OCI-LY1 (cell line): ENCODE measurements around the gene EIF4EBP2.

ENCODE experiments used
- H2AFZ ChIP-seq: fragments of 200-600 bp; sonication (generic), shearing (Covaris generic); 2 replicates; pipeline ENCODE4 v1.6.0; 2014; ENCODE audit warnings: antibody characterized with exemption, mild to moderate bottlenecking, low read length
- H3F3A ChIP-seq: fragments of 200-600 bp; sonication (generic), shearing (Covaris generic); 2 replicates; pipeline ENCODE4 v1.6.0; 2014; ENCODE audit warnings: mild to moderate bottlenecking, antibody characterized with exemption, low read length, moderate library complexity; ENCODE audit not compliant: insufficient read depth
- H3K27ac ChIP-seq: fragments of 200-600 bp; sonication (generic); 2 replicates; pipeline ENCODE4 v1.5.1; 2014; ENCODE audit warnings: low read length, mixed run types, mild to moderate bottlenecking, low read depth; ENCODE audit not compliant: poor library complexity, severe bottlenecking
- H3K27me3 ChIP-seq: fragments of 200-600 bp; sonication (generic); 2 replicates; pipeline ENCODE4 v1.6.0; 2014; ENCODE audit warnings: antibody characterized with exemption, mild to moderate bottlenecking, low read length, moderate library complexity; ENCODE audit not compliant: insufficient read depth
- H3K36me3 ChIP-seq: fragments of 200-600 bp; sonication (generic); 2 replicates; pipeline ENCODE4 v1.6.1; 2014; ENCODE audit warnings: mild to moderate bottlenecking, antibody characterized with exemption, low read length, moderate library complexity, mixed read lengths; ENCODE audit not compliant: insufficient read depth
- H3K4me1 ChIP-seq: fragments of 200-600 bp; sonication (generic); 2 replicates; pipeline ENCODE4 v1.5.1; 2014; ENCODE audit warnings: mild to moderate bottlenecking, low read length, moderate library complexity; ENCODE audit not compliant: insufficient read depth, severe bottlenecking
- H3K4me2 ChIP-seq: fragments of 200-600 bp; sonication (generic), shearing (Covaris generic); 2 replicates; pipeline ENCODE4 v1.6.1; 2014; ENCODE audit warnings: low read length
- H3K4me3 ChIP-seq: fragments of 200-600 bp; sonication (generic); 2 replicates; pipeline ENCODE4 v1.5.1; 2014; ENCODE audit warnings: low read length, low read depth, mild to moderate bottlenecking, mixed read lengths; ENCODE audit not compliant: poor library complexity, severe bottlenecking
- H3K79me2 ChIP-seq: fragments of 200-600 bp; shearing (Covaris generic); 2 replicates; pipeline ENCODE4 v1.6.1; 2016; ENCODE audit warnings: mixed run types, low read length, mixed read lengths; ENCODE audit not compliant: insufficient read depth
- H3K9ac ChIP-seq: fragments of 200-600 bp; sonication (generic), shearing (Covaris generic); 2 replicates; pipeline ENCODE4 v1.6.1; 2014; ENCODE audit warnings: mild to moderate bottlenecking, low read length, mixed read lengths
- H3K9me2 ChIP-seq: fragments of 200-600 bp; sonication (generic), shearing (Covaris generic); 2 replicates; pipeline ENCODE4 v1.6.1; 2014; ENCODE audit warnings: low read depth, mild to moderate bottlenecking, low read length, mixed read lengths
- H3K9me3 ChIP-seq: fragments of 200-600 bp; shearing (Covaris generic); 2 replicates; pipeline ENCODE4 v1.6.1; 2014; ENCODE audit warnings: low read length, mixed read lengths
- H4K20me1 ChIP-seq: fragments of 200-600 bp; sonication (generic), shearing (Covaris generic); 2 replicates; pipeline ENCODE4 v1.6.0; 2016; ENCODE audit warnings: mild to moderate bottlenecking, low read length; ENCODE audit not compliant: insufficient read depth
- CTCF ChIP-seq: fragments of 200-600 bp; sonication (generic), shearing (Covaris generic); IDR thresholded peaks from 2 replicates; pipeline ENCODE4 v1.5.1; 2017; ENCODE audit warnings: mild to moderate bottlenecking, antibody characterized with exemption, low read length, moderate library complexity, mixed read lengths
- EZH2 ChIP-seq: fragments of 200-600 bp; sonication (generic), shearing (Covaris generic); IDR thresholded peaks from 2 replicates; pipeline ENCODE4 v1.8.0; 2017; ENCODE audit warnings: borderline replicate concordance, mixed run types, mild to moderate bottlenecking, antibody characterized with exemption, low read length, moderate library complexity, mixed read lengths

Gene EIF4EBP2

GRCh38 chr10:70459061-70459773 is 55.3 kb downstream of the EIF4EBP2 start:
- peaks cover 5% of the 10 kb centered on the region for H3K4me1 ChIP-seq
- H3K9me3 ChIP-seq: no peaks in the 10 kb centered on the region
- no peaks in the 10 kb centered on the region for H3K79me2 ChIP-seq
- no peaks in the 10 kb centered on the region for H3F3A ChIP-seq
- H3K9ac ChIP-seq: no peak overlapping the region
- H2AFZ ChIP-seq: no peak overlapping the region
- H3K36me3 ChIP-seq: no peaks in the 10 kb centered on the region
- H3K4me3 ChIP-seq: no peak overlapping the region
- H3K4me2 ChIP-seq: no peak overlapping the region
- H3K27ac ChIP-seq: no peak overlapping the region
- TF ChIP-seq CTCF (no peak), EZH2 (no peak)
- peaks cover 4% of the 10 kb centered on the region; the same call in 1 of the 2 replicates for H3K27me3 ChIP-seq
- no peaks in the 10 kb centered on the region for H3K9me2 ChIP-seq
- H4K20me1 ChIP-seq: no peaks in the 10 kb centered on the region

- Histone ChIP-seq H3K27ac (no peak overlapping the region), H3K36me3 (no peaks in the 10 kb centered on the region), H3F3A (no peaks in the 10 kb centered on the region), H3K9ac (no peak overlapping the region), H3K4me2 (no peak overlapping the region), H3K9me2 (no peaks in the 10 kb centered on the region), H4K20me1 (no peaks in the 10 kb centered on the region), H2AFZ (no peak overlapping the region), H3K27me3 (peaks cover 4% of the 10 kb centered on the region; the same call in 1 of the 2 replicates), H3K4me3 (no peak overlapping the region), H3K4me1 (peaks cover 5% of the 10 kb centered on the region), H3K9me3 (no peaks in the 10 kb centered on the region), H3K79me2 (no peaks in the 10 kb centered on the region)
- TF ChIP-seq EZH2: no peak
- TF ChIP-seq CTCF: no peak
These were observed 56.0 kb downstream of the EIF4EBP2 start for GRCh38 chr10:70459774-70460490.

GRCh38 chr10:70461397-70462348 is 57.7 kb downstream of the EIF4EBP2 start:
- no peak overlapping the region for H3K4me3 ChIP-seq
- no peaks in the 10 kb centered on the region for H3K9me3 ChIP-seq
- no peaks in the 10 kb centered on the region for H3K9me2 ChIP-seq
- no peaks in the 10 kb centered on the region for H4K20me1 ChIP-seq
- H3K27ac ChIP-seq: no peak overlapping the region
- no peaks in the 10 kb centered on the region for H3K79me2 ChIP-seq
- no peak overlapping the region for H2AFZ ChIP-seq
- H3K27me3 ChIP-seq: peaks cover 4% of the 10 kb centered on the region; the same call in 1 of the 2 replicates
- H3F3A ChIP-seq: no peaks in the 10 kb centered on the region
- H3K36me3 ChIP-seq: no peaks in the 10 kb centered on the region
- H3K9ac ChIP-seq: no peak overlapping the region
- peaks cover 5% of the 10 kb centered on the region for H3K4me1 ChIP-seq
- TF ChIP-seq EZH2 (no peak), CTCF (peak; percentile 94)
- H3K4me2 ChIP-seq: no peak overlapping the region
